IPS-11a (cell line): ENCODE results near the gene SLC22A3.
A peak's percentile ranks its signal among the peaks of the same experiment; 100 is the strongest.

Experiments used
- H3K4me3 ChIP-seq: one replicate; pipeline ENCODE4 v1.5.1; 2013; ENCODE audit warnings: low read depth, low read length, control low read depth

SLC22A3 gene

GRCh38 chr6:160333841-160334240, 14.3 kb upstream of the SLC22A3 start:
- no peak overlapping the region for H3K4me3 ChIP-seq

DNA sequence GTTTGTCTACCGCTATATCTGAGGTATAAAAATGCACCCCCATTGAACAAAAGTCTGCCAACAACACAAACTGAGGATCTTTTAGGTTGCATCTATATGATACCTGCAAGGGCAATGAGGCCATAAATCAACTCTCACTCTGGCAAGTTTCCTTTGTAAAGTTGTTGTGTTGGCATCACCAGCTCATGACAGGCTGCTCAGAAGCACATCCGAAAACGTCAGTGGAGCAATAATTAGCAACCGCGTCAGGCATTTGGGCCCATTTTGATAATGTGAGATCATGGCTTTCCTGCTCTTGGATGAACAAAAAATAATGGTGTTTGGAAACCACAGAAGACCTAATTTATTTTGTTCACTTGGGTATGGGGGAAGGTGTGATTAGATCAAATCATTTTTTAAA, 12.0 kb upstream of the SLC22A3 start:
- H3K4me3 ChIP-seq = no peak overlapping the region

DNA sequence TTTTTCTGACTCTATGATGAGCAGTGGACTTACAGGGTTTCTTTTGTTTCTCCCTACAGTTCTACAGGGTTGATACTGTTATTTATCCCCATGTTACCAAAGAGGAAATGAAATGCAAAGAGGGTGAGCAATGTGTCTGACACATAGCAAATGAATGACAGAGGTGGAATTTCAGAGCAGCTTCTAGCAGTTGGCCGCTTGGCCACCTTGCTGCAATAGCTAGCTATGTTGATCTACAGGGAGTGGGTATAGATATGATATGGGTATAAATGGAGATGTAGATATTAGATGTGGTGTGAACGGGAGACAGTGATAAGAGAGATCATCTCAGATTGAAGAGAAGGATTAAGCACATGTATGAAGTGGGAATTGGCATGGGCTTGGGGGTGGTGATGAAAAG, 10.9 kb upstream of the SLC22A3 start:
- H3K4me3 ChIP-seq = no peak overlapping the region

DNA sequence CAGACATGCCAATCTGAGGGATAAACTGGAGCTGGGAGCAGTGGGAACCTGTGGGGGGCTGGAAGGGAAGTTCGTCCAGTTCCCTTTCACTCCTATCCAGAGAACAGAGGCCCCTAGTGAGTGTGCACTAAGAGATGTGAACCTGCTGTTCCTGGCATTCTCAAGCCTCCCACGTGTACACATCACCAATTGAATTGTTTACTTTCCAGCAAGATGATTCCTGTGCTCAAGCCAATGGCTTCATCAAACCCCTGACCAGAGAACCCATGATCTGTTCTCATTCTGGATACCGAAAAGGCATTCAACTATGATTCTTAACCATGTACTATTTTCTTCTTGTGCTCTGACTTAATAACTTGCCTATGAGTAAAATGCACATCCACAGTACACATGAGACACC, 10.2 kb upstream of the SLC22A3 start:
- H3K4me3 ChIP-seq = no peak overlapping the region

DNA sequence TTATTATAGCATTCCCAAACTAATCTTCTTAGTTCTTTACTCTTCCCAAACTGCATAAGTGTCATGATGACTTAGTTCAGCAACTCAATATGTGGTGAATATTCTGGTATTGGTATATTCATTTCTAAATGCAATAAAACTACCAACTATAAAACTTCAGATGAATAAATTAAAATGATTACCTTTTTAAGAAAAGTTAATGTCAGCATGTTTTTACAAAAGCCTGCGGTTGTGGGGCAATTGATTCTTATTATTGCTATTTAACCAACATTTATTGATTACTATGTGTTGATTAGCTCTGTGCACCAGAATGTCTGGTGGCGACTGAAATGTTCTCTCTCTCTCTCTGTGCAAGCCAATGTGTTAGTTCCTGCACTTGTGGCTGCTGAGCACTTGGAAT, 5.0 kb upstream of the SLC22A3 start:
- no peak overlapping the region for H3K4me3 ChIP-seq

DNA sequence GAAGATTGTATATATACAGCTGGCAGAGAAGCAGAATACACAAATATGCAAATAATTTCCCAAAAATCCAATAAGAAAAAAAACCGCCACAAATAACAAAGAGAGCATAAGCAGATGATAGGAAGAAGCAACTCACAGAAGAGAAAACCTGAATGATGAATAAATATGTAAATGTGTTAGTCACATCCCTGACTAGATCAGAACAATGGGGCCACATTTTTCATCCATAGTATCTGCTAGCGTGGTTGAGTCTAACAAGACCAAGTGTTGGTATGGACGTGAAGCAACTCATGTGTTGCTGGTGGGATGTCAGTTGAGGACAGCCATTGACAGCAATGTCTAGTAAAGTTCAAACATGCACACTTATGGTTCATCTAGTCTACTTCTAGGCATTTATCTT, 3.9 kb upstream of the SLC22A3 start:
- H3K4me3 ChIP-seq = no peak overlapping the region

- H3K4me3 ChIP-seq = peak overlapping the region; percentile 50
These were observed 637 bp upstream of the SLC22A3 start for GRCh38 chr6:160347259-160348222.

GRCh38 chr6:160349020-160349441, 853 bp downstream of the SLC22A3 start:
- H3K4me3 ChIP-seq = peak overlapping the region; percentile 50

DNA sequence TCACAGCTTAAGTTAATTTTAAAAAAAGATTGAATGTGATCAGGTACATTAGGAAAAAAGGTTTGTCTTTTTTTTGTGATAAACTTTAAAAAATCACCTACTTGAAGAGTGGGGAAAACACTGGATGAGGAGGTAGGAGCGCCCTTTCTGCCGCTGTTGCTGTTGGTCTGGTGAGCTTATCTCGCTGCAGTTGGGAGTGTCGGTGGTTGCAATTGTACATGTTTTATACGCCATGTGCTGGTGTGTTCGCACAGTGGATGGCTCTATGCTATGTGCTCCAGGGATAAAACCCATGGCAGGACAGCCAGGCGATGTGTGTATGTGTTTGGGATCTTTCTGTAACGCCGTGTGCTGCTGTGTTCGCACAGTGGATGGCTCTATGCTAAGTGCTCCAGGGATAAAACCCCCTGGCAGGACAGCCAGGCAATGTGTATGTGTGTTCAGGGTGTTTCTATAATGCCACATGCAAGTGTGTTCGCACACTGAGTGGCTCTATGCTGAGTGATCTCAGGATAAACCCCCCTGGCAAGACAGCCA, 1.7 kb downstream of the SLC22A3 start:
- peak overlapping the region; percentile 50 for H3K4me3 ChIP-seq

DNA sequence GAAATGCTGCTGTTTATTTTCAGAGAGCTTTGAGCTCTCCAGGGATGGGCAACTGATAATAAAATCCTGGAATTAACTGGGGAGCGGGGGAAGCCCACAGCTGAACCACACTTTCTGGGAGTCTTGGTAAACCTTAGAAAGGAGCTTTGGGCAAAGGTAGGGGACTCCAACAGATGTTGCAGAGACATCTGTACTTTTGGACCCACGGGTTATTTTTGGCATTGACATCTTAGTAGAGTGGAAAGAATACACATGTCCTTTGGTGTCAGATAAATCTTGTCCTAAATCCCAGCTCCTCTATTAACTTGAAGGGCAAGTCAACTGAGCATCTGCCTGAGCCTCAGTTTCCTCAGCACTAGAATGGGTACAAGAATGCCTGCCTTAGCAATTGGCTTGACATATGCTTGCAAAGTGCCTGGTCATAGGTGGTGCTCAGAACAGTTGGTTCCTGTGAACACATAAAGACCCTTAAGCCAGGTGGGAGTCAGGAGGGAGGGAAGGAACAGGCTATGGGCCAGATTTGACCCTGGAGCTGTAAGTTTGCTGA, 5.8 kb downstream of the SLC22A3 start:
- no peak overlapping the region for H3K4me3 ChIP-seq

DNA sequence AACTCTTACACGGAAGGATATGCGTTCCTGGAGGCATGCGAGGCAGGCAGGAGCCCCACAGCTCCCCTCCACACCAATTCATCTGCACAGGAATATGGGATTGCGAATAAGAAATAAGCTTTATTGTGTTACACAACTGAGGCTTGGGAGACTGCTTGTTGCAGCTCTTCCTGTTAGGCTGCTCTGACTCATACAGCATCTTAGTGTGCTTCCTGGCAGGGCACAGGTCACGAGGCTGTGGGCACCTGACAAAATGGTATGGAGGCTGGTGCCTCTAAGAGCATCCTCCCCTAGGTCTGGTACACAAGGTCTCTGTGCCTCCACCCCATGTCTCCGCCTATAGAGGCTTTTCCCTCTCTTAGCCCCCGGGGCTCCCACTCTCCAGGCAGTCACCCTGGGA, 6.8 kb downstream of the SLC22A3 start:
- H3K4me3 ChIP-seq = no peak overlapping the region

DNA sequence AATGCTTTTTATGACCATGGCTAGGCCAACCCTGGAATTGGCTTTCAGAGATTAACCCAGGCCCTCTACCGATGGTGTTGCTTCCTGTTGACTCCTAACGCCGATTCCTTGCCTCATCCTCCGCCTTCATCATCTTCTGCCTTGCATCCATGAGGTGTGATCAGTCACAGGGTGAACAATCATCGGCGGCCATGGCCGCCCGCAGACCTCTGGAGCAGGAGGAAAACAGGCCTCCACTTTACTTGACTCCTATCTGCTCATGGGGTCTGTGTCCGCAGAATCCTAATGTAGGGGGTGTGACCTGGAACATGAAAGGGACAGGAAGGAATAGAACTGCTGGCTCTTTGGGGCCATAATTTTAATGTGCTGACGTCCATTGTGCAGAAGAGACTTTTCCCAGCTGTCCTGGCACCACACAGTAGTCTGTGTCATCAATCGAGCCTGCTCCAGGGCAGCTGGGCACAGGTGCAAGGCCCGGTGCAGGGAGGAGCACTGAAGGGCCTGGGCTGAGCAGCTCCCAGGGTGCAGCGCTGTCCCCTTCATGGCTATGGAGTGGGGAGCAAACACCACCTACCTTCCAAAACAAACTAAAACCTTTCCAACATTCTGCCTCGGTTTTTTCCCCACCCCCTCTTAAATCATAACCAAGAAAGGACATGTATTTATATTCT, 8.0 kb downstream of the SLC22A3 start:
- no peak overlapping the region for H3K4me3 ChIP-seq

DNA sequence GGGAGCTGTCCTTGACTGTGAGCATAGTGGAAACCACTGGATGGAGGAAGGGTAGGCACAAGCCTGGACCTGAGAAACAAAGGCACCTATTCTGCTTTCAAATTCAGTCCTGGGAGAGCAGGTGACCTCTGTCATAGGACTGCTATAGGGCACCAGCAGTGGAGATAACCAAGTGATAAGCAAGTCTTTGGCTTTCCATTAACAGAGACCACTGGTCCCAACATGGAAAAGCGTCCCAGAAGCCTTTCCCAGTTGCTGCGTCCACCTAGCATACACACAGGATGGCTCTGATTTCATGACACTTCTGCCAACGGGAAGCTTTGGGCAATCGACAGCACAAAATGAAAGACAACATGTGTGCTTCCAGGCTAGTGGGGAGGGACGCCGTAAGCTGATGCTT, 8.9 kb downstream of the SLC22A3 start:
- no peak overlapping the region for H3K4me3 ChIP-seq

DNA sequence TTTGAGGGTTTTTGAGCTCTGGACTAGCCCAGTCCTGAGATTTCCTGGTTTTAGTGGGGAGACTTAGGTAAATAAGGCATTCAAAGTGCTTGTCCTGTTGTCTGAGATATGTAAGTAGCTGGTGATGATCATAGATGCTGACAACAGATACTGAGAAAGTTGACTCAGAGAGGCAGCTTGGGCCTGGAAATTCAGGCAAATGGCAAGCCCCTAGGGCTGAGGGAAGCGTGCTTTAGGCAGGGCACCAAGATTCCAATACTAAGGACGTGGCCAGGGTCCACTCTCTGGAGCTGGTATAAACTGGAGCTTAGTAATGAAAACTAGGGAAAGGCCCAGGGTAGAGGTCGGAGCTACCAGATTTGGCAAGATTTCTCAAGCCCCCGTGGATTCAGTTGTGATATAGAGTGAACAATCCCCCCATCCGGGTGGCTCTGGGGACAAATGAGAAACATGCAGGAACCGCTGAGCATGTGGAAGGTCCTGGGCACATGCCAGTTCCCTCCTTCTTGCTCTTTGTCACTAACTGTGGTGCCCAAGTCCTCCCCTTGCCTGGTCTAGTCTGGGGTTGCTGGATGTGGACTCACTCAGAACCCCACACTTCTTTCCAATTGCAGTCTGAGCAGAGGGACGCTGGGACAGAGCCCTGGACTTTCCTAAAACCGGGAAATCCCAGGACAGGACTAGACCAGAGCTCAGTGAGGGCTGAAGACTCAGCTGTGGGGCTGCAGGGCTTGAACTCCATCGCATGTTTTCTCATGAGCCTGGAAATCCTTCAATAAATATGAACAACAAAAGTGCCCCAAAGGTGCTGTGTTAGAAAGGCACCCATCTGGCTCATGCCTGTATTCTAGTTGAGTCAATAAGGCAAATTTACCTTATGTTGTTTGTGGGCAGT, 10.3 kb downstream of the SLC22A3 start:
- no peak overlapping the region for H3K4me3 ChIP-seq

- no peak overlapping the region for H3K4me3 ChIP-seq
These were observed 12.8 kb downstream of the SLC22A3 start for GRCh38 chr6:160360955-160361354.

DNA sequence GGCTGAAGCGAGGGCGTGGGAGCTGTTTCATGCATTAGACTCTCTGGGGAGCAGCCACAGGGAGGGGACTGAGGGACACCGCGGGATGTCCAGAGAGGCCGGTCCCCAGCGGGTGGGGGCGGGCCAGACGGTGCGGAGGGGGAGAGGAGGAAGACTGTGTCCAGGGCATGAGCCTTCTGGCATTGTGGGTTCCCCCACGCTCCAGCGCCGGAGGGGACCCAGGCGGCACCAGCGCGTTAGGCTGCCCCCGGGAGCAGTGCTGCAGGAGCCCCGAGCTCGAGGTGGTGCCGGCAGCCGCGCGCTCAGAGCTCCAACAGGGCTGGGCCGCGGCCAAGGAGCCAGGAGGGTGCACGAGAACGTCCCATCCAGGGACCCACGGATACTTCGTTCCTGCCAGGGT, 14.4 kb downstream of the SLC22A3 start:
- no peak overlapping the region for H3K4me3 ChIP-seq

DNA sequence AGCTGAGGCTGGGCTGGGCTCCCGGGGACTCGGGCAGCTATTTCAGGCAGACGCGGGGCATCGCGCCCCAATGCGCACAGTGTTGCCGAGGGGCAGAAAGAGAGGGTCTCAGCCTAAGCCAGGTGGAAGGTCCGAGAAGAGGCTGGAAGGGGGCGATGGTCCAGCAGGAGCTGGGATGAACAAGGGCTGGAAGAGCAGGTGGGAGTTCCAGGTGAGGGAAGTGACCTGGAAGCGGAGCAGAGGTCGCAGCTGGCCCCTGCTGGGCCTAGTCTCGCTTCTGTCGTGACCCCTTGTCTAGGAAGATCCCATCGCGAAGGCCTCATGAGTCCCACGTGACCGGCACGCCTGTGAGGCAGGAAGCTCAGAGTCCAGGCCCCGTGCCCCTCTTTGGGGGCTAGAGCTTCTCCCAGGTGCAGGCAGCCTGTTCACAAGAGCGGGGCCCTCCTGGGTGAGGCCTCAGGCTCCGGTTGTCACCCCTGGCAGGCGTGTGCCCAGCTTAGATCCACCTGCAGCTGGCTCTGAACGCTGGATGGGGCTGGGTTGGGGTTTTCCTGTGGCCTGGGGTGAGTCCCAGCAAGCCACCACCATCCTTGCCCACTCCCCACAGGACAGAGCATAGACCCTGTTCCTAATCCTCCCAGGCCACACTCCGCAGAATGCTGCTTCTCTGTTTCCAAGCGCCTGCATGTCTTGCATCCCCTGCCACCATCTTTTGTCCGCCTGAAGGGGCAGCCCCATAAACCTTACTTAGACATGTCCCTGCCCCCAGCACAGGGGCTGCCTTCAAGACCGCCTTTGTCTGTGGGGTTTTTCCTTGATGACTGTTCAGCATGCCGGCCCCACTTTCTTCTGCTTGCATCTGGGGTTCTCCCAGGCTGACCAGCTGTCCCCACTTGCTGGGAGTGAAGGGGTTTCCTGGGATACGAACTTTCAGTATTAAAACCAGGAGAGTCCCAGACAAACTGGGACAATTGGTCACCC, 15.1 kb downstream of the SLC22A3 start:
- no peak overlapping the region for H3K4me3 ChIP-seq

GRCh38 chr6:160365117-160365516, 16.9 kb downstream of the SLC22A3 start:
- no peak overlapping the region for H3K4me3 ChIP-seq

GRCh38 chr6:160367798-160368547, 19.8 kb downstream of the SLC22A3 start:
- no peak overlapping the region for H3K4me3 ChIP-seq
